HEK293T (cell line): ENCODE data around the gene CTIF.

Experiments used
- ARNT ChIP-seq: fragments of 450-650 bp; IDR thresholded peaks from 2 replicates; pipeline ENCODE4 v1.6.1; 2017; ENCODE audit warnings: mild to moderate bottlenecking
- SUZ12 ChIP-seq: fragments of 450-650 bp; IDR thresholded peaks from 2 replicates; pipeline ENCODE4 v1.6.1; 2016; ENCODE audit warnings: mild to moderate bottlenecking
- TARDBP ChIP-seq: fragments of 450-650 bp; IDR thresholded peaks from 2 replicates; pipeline ENCODE4 v1.6.1; 2016
- TF ChIP-seq, protein P1 (sequence below): fragments of 450-650 bp; IDR thresholded peaks from 2 replicates; pipeline ENCODE4 v1.6.1; 2016

DNA sequence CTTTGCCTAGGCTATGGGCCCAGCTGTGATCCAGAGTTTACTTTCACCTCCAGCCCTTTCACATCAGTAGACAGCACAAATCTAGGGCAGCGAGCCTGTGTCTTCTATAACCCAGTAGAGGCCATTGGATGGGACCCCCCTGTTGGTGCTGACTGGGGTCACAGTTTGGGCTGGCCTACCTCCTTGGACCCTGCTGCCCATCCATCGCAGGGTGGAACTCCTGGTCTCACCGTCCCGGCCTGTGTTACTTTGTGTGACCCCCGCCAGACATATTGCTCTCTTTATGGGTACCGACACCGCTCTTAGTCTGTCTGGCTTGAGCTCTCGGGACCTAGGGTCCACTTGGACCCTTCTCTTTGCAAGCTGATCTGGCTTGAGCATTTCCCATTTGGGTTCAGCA, 157.4 kb downstream of the CTIF start:
- TF ChIP-seq ARNT (no peak), SUZ12 (no peak), TARDBP (no peak)
- TF ChIP-seq, protein P1, sequence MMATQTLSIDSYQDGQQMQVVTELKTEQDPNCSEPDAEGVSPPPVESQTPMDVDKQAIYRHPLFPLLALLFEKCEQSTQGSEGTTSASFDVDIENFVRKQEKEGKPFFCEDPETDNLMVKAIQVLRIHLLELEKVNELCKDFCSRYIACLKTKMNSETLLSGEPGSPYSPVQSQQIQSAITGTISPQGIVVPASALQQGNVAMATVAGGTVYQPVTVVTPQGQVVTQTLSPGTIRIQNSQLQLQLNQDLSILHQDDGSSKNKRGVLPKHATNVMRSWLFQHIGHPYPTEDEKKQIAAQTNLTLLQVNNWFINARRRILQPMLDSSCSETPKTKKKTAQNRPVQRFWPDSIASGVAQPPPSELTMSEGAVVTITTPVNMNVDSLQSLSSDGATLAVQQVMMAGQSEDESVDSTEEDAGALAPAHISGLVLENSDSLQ: no peak
